Common myeloid progenitor, CD34-positive (primary cell): ENCODE measurements around the gene XPOT.
A peak's percentile ranks its signal among the peaks of the same experiment; 100 is the strongest.

Experiments
- CTCF ChIA-PET: fragments of 350-600 bp; sonication (Branson Sonifier 250); formaldehyde crosslinking; loops from one replicate; lab custom pipeline; 2021; ENCODE audit warnings: antibody characterized with exemption; lab: Charles Lee
- POLR2A ChIA-PET: fragments of 350-600 bp; sonication (Branson Sonifier 250); formaldehyde crosslinking; loops from one replicate; lab custom pipeline; 2021; ENCODE audit warnings: antibody characterized with exemption; lab: Charles Lee
- DNase-seq, 3 donors: peaks; one replicate each; pipeline versions ENCODE4 v3.0.0 to v3.0.0-alpha.2; 2013
- H3K27ac ChIP-seq, 2 experiments: 1 replicate in 1 of 2; 2 replicates in 1 of 2; pipeline ENCODE4 v1.7.0; 2013; ENCODE audit warnings: inconsistent platforms in 2 of 2, low read length in 2 of 2, mild to moderate bottlenecking in 2 of 2, low read depth in 1 of 2, moderate library complexity in 1 of 2; ENCODE audit not compliant: severe bottlenecking in 2 of 2, insufficient read depth in 1 of 2, poor library complexity in 1 of 2
- H3K27me3 ChIP-seq, 5 experiments: replicated peaks in 2 of 5; 1 replicate in 3 of 5; 2 replicates in 2 of 5; pipeline versions ENCODE4 v1.6.1 to v1.7.0; 2013; ENCODE audit warnings: low read length in 4 of 5, mild to moderate bottlenecking in 2 of 5, moderate library complexity in 2 of 5, inconsistent platforms in 1 of 5; ENCODE audit not compliant: insufficient read depth in 5 of 5, control insufficient read depth in 4 of 5
- H3K36me3 ChIP-seq, 4 experiments: 1 replicate in 2 of 4; 2 replicates in 2 of 4; pipeline versions ENCODE4 v1.6.1 to v1.7.0; 2013; ENCODE audit warnings: low read length in 3 of 4, control low read depth in 1 of 4, mild to moderate bottlenecking in 1 of 4; ENCODE audit not compliant: control insufficient read depth in 4 of 4, insufficient read depth in 4 of 4
- H3K4me1 ChIP-seq, 4 experiments: 1 replicate in 3 of 4; 2 replicates in 1 of 4; pipeline versions ENCODE4 v1.6.1 to v1.7.1; 2013; ENCODE audit warnings: low read length in 3 of 4, mild to moderate bottlenecking in 3 of 4, control low read depth in 1 of 4, inconsistent platforms in 1 of 4, moderate library complexity in 1 of 4; ENCODE audit not compliant: control insufficient read depth in 4 of 4, insufficient read depth in 4 of 4; ENCODE audit errors: control extremely low read depth in 1 of 4
- H3K4me3 ChIP-seq, 7 experiments: 1 replicate in 4 of 7; 2 replicates in 3 of 7; pipeline versions ENCODE4 v1.5.1 to v1.7.0; 2013; ENCODE audit warnings: mild to moderate bottlenecking in 7 of 7, low read length in 6 of 7, moderate library complexity in 6 of 7, inconsistent platforms in 2 of 7, low read depth in 2 of 7, control low read depth in 1 of 7; ENCODE audit not compliant: insufficient read depth in 4 of 7, control insufficient read depth in 1 of 7; ENCODE audit errors: extremely low read depth in 1 of 7
- H3K9me3 ChIP-seq, 5 experiments: 1 replicate in 4 of 5; 2 replicates in 1 of 5; pipeline versions ENCODE4 v1.6.1 to v1.7.1; 2013; ENCODE audit warnings: low read length in 4 of 5, mild to moderate bottlenecking in 2 of 5, inconsistent platforms in 1 of 5, low read depth in 1 of 5, moderate library complexity in 1 of 5; ENCODE audit not compliant: control insufficient read depth in 4 of 5, insufficient read depth in 2 of 5; ENCODE audit errors: control extremely low read depth in 1 of 5
- WGBS: methylation state at CpG from one replicate; pipeline ENCODE4 v1.1.5; 2013; ENCODE audit not compliant: insufficient coverage; 5-methylcytosine and 5-hydroxymethylcytosine counted together

XPOT gene

DNA sequence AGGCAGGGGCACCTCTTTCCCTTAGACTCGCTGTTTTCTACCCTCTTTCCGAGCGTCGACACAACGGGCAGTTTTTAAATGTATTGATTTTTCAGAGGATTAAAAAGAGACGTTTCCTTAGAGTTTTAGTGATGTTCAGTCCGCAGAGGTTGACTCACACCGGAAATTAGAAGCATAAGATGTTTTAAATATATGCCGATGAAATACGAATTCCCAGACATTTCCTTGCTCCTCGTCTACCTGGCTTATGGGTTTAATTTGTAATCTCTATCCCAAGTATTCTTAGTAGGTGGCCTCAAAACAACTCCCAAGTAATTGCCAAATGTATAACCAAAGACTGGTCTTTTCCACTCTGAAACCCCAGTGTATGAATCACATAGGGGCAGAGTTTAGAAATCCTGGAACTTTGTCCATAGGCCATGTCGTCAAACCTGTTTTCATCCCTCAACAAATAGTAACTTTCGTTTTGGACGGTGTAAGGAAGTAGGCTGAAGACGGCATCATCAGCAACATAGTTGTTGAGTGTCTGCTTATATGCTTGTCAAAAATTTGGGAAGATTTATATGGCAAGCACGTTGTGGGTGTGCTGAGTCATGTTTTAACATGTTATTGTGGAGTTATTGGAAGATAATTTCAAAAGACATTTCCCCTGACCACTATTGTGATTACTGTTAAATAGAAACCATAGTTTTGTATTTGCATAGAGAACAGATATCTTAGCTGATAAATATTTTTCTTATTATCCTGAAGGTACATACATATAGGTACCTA lies 48.6 kb downstream of the XPOT start:
- peaks cover 9 to 43% (median 30%) of the 10 kb centered on the region in 4 experiments for H3K4me1 ChIP-seq
- peak; percentile 48 to 89 (median 82) for DNase-seq
- 0% methylated on average over 8 of the region's 16 CpGs for WGBS
- peak overlapping the region; percentile 90 to 95 for H3K27ac ChIP-seq
- POLR2A ChIA-PET, result interaction anchor here (0.6 kb wide), 1 partner anchor 49 kb away, joined by 3 read pairs; the partner anchor contains the start of gene XPOT
- CTCF ChIA-PET, result no interaction called here
- peak overlapping the region; percentile 90 to 99 (median 96) for H3K4me3 ChIP-seq
- no peaks in the 10 kb centered on the region for H3K27me3 ChIP-seq
- H3K9me3 ChIP-seq, result no peaks in the 10 kb centered on the region
- H3K36me3 ChIP-seq, result peaks cover 2 to 15% (median 3%) of the 10 kb centered on the region in 4 experiments

DNA sequence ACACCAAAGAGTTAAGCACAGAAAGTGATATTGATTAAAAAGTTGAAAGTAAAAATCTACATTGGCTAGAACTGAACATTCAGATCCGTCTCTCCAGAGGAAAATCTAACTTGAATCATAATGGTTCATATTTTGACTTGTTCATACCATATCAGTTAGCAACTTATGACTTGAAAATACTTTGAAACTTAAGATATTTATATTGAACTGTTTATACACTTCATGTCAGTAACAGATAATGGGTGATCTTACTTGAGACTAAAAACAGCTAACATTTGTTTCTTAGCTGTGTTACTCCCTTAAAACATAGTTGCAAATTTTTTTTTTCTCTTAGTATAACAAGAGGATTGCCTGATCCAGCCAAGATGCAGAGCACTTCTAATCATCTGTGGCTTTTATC lies 51.3 kb downstream of the XPOT start:
- no peak for DNase-seq
- WGBS, result no CpG with 5 or more reads among the region's 1 CpG
- POLR2A ChIA-PET, result no interaction called here
- Histone ChIP-seq H3K27ac (peak overlapping the region in 1 of 2 experiments; percentile 69), H3K9me3 (no peaks in the 10 kb centered on the region), H3K36me3 (peaks cover 0 to 12% (median 1%) of the 10 kb centered on the region in 4 experiments), H3K4me3 (no peak overlapping the region), H3K27me3 (no peaks in the 10 kb centered on the region), H3K4me1 (peaks cover 17 to 52% (median 41%) of the 10 kb centered on the region in 4 experiments)
- CTCF ChIA-PET, result no interaction called here

DNA sequence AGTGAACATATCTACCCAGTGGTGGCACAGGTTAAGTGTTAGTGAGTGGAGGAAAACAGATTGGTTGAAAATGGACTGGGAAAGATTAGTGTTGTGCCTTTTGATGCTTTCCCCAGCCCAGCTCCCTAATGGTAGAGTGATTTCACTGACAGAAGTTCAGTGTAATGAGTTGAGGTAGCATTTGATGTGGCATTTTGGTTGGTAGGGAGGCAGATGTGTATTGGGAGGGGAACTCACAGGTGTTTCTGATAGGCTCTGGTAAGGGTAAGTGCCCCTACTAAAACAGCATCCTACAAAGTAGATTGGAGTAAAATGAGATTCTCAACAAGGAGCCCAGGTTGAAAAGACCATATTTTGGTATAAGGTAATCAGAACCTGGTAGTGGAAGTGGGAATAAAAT lies 51.9 kb downstream of the XPOT start:
- Histone ChIP-seq H3K9me3 (no peaks in the 10 kb centered on the region), H3K4me3 (no peak overlapping the region), H3K4me1 (peaks cover 17 to 47% (median 38%) of the 10 kb centered on the region in 4 experiments), H3K36me3 (peaks cover 0 to 15% (median 1%) of the 10 kb centered on the region in 4 experiments), H3K27me3 (no peaks in the 10 kb centered on the region), H3K27ac (peak overlapping the region in 1 of 2 experiments; percentile 69)
- POLR2A ChIA-PET, result no interaction called here
- CTCF ChIA-PET, result no interaction called here
- DNase-seq, result no peak

DNA sequence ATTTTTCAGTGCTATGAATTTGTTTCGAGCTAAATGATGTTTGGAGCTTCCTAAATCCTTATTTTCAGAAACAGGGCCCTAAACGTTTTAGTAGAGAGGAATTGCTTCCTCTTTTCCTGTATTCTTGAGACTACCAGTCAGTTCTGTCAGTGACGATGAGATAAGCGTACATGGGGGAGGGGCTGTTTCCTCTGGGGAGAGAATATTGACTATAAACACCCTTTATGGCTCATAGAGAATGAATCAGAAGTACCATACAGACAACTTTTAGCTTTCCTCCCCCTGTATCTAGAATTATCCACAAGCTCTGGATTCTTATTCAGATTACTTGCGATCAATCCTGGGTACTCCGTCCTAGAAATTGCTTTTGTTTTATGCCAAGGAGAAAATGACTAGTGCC lies 52.8 kb downstream of the XPOT start:
- ChIA-PET POLR2A (no interaction called here), CTCF (interaction anchor here (0.6 to 1.3 kb wide), 4 partner anchors 10 to 300 kb away, joined by 3 to 6 read pairs (median 4); no protein-coding TSS in a partner anchor)
- Histone ChIP-seq H3K4me3 (peak overlapping the region in 5 of 7 experiments; percentile 6 to 36 (median 12)), H3K36me3 (peaks cover 6 to 22% (median 7%) of the 10 kb centered on the region in 4 experiments), H3K9me3 (no peaks in the 10 kb centered on the region), H3K27ac (peak overlapping the region in 1 of 2 experiments; percentile 69), H3K27me3 (no peaks in the 10 kb centered on the region), H3K4me1 (peaks cover 17 to 43% (median 34%) of the 10 kb centered on the region in 4 experiments)
- 90% methylated on average over 2 of the region's 6 CpGs for WGBS
- DNase-seq, result peak; percentile 58 to 79 (median 78)

DNA sequence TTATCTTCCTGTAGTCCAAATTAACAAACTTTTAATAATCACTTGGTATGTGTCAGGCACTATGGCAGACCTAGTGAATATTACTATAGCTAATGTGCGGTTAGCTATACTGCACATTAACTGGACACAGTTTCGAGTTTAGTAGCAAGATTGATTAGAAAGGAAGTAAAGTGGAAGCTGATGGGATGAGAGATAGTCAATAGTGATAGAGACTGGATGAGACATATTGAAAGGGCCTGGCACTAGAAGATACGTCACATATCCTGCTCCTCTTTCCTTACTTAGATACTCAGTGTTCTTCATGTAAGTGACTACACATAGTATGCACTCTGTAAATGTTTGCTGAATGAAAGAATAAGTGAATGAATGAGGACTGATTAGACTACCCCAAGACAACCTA lies 53.3 kb downstream of the XPOT start:
- WGBS, result 64% methylated on average over 2 of the region's 3 CpGs

DNA sequence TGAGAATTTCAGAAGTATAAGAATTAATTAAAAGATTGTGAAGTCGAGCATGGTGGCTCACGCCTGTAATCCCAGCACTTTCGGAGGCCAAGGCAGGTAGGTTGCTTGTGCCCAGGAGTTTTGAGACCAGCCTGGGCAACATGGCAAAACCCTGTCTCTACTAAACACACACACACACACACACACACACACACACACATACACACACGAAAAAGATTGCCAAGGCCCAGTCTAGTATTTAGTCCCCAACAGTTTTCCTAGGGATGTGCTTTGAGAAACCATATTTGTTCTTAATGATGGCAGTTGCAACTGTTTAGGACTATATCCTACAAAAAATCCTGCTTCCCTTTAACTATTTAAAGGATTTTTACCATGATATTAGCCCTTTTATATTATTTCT lies 53.7 kb downstream of the XPOT start:
- no CpG with 5 or more reads among the region's 4 CpGs for WGBS
- POLR2A ChIA-PET, result no interaction called here
- no peak for DNase-seq

More for the DNA sequence above, 53.3 kb downstream of the XPOT start:
- peaks cover 6 to 22% (median 8%) of the 10 kb centered on the region in 4 experiments for H3K36me3 ChIP-seq
- H3K4me3 ChIP-seq, result peak overlapping the region in 3 of 7 experiments; percentile 6 to 36 (median 12)
- no peaks in the 10 kb centered on the region for H3K27me3 ChIP-seq
- ChIA-PET POLR2A (no interaction called here), CTCF (interaction anchor here (0.6 to 1.3 kb wide), 3 partner anchors 10 to 13 kb away, joined by 3 to 6 read pairs (median 3); no protein-coding TSS in a partner anchor)
- H3K27ac ChIP-seq, result peak overlapping the region in 1 of 2 experiments; percentile 69
- no peaks in the 10 kb centered on the region for H3K9me3 ChIP-seq
- H3K4me1 ChIP-seq, result peaks cover 17 to 43% (median 34%) of the 10 kb centered on the region in 4 experiments
- DNase-seq, result no peak

More for the DNA sequence above, 53.7 kb downstream of the XPOT start:
- Histone ChIP-seq H3K4me3 (no peak overlapping the region), H3K4me1 (peaks cover 17 to 38% (median 31%) of the 10 kb centered on the region in 4 experiments), H3K27ac (peak overlapping the region in 1 of 2 experiments; percentile 69), H3K9me3 (no peaks in the 10 kb centered on the region), H3K36me3 (peaks cover 6 to 22% (median 10%) of the 10 kb centered on the region in 4 experiments), H3K27me3 (no peaks in the 10 kb centered on the region)
- CTCF ChIA-PET, result interaction anchor here (1.3 kb wide), 1 partner anchor 9 kb away, joined by 3 read pairs; no protein-coding TSS in a partner anchor
